ENCODE results near the gene SETX. TPM values are rescaled to one million over a fixed set of nuclear protein-coding genes. Genes with fewer than 3 reads are reported as not detected.

The SETX gene
- total RNA-seq, 2 experiments from 2014 or later = 37.5 to 38.1 TPM

- DNase-seq (no peak), ATAC-seq (no peak)
- POLR2A ChIA-PET = no interaction called here
- Mint-ChIP-seq H3K4me1 (peaks cover 3% of the 10 kb centered on the region), H3K36me3 (ENCODE audit: low read depth) (no peaks in the 10 kb centered on the region), H3K9me3 (ENCODE audit: low read depth) (no peaks in the 10 kb centered on the region), H3K4me3 (no peak overlapping the region), H3K27me3 (peaks cover 2% of the 10 kb centered on the region), H3K27ac (no peak overlapping the region)
- intact Hi-C loops (cut with DNase I, micrococcal nuclease) = no loop called here
- CTCF ChIA-PET = interaction anchor here (0.6 kb wide), 1 partner anchor 144 kb away, joined by 3 read pairs; no protein-coding TSS in a partner anchor
These were observed 143.2 kb downstream of the SETX start for GRCh38 chr9:132211570-132211969.

Other genes with a start within 250 kb of the SETX start
- 1 to 10 TPM; 1.8 to 2.0 TPM for gene NTNG2, start 192.9 kb downstream of the SETX start, total RNA-seq
- gene TTF1, start 51.9 kb upstream of the SETX start, total RNA-seq = 10 to 100 TPM; 31.9 to 33.4 TPM
- gene CFAP77, start 55.2 kb upstream of the SETX start, total RNA-seq = not detected
- not detected for gene BARHL1, start 227.6 kb upstream of the SETX start, total RNA-seq

All from activated CD4-positive, alpha-beta T cell treated with anti-CD3 and anti-CD28 coated beads for 36 hours (primary cell).